ENCODE data around the gene PLEKHG7. TPM values are rescaled to one million over a fixed set of nuclear protein-coding genes. Genes with fewer than 3 reads are reported as not detected.

Gene PLEKHG7
- total and polyA plus RNA-seq, 2 donors from 2014 or later = 0.45 to 1.5 TPM

- no peak overlapping the region for H3K9ac ChIP-seq (ENCODE audit: low read length in 3 of 3)
- H3K9me3 ChIP-seq (ENCODE audit: control insufficient read depth in 2 of 3, insufficient read depth in 1 of 3, low read length in 3 of 3) = no peaks in the 10 kb centered on the region
- no peak for TF ChIP-seq CTCF (IDR thresholded peaks at IDR 0.05; ENCODE audit: borderline replicate concordance, extremely low read depth, insufficient read depth)
- intact Hi-C loops (cut with DNase I) = no loop called here
- no peak for FAIRE-seq
- H3K36me3 ChIP-seq (ENCODE audit: control insufficient read depth in 2 of 3, insufficient read depth in 3 of 3, low read length in 3 of 3) = no peaks in the 10 kb centered on the region
- no peak for DNase-seq
- H3K4me1 ChIP-seq (ENCODE audit: control insufficient read depth in 2 of 3, insufficient read depth in 2 of 3, low read depth in 1 of 3, low read length in 3 of 3) = no peaks in the 10 kb centered on the region
- H3K4me3 ChIP-seq (ENCODE audit: low read length in 3 of 3) = no peak overlapping the region
- no peaks in the 10 kb centered on the region for H3K27me3 ChIP-seq (ENCODE audit: control insufficient read depth, insufficient read depth, low read length)
- H3K27ac ChIP-seq (ENCODE audit: low read depth in 2 of 2, low read length in 2 of 2) = no peak overlapping the region
Measured at GRCh38 chr12:92718483-92718990, 15.7 kb downstream of the PLEKHG7 start.

DNA sequence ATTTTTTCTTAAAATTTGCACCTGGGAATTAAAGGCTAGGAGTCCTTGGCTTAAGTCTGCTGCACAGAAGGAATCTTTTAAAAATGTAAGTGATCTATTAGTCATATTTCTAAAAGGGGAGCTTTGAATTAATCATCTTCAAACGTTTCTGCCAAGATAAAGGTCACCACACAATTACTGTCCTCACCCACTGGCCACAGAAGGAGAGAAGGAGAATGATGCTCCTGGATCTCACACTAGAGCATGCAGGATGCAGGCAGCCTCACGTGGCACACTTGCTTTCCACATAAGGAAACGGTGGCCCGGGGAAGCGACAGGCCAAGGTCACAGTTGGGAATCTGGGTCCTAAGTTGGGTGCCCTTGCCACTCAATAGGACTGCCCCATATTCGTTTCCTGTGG, 16.9 kb downstream of the PLEKHG7 start:
- Histone ChIP-seq H3K9me3 (ENCODE audit: control insufficient read depth in 2 of 3, insufficient read depth in 1 of 3, low read length in 3 of 3) (peaks cover 0 to 4% (median 0%) of the 10 kb centered on the region in 3 donors), H3K27ac (ENCODE audit: low read depth in 2 of 2, low read length in 2 of 2) (no peak overlapping the region), H3K36me3 (ENCODE audit: control insufficient read depth in 2 of 3, insufficient read depth in 3 of 3, low read length in 3 of 3) (no peaks in the 10 kb centered on the region), H3K4me1 (ENCODE audit: control insufficient read depth in 2 of 3, insufficient read depth in 2 of 3, low read depth in 1 of 3, low read length in 3 of 3) (no peaks in the 10 kb centered on the region), H3K4me3 (ENCODE audit: low read length in 3 of 3) (no peak overlapping the region), H3K27me3 (ENCODE audit: control insufficient read depth, insufficient read depth, low read length) (no peaks in the 10 kb centered on the region), H3K9ac (ENCODE audit: low read length in 3 of 3) (no peak overlapping the region)
- DNase-seq (no peak), FAIRE-seq (no peak)
- TF ChIP-seq CTCF (IDR thresholded peaks at IDR 0.05; ENCODE audit: borderline replicate concordance, extremely low read depth, insufficient read depth) = no peak
- intact Hi-C loops (cut with DNase I) = no loop called here

- DNase-seq = no peak
- TF ChIP-seq CTCF (IDR thresholded peaks at IDR 0.05; ENCODE audit: borderline replicate concordance, extremely low read depth, insufficient read depth) = no peak
- H3K9me3 ChIP-seq (ENCODE audit: control insufficient read depth in 2 of 3, insufficient read depth in 1 of 3, low read length in 3 of 3) = peaks cover 0 to 7% (median 0%) of the 10 kb centered on the region in 3 donors
- no peak for FAIRE-seq
- H3K36me3 ChIP-seq (ENCODE audit: control insufficient read depth in 2 of 3, insufficient read depth in 3 of 3, low read length in 3 of 3) = no peaks in the 10 kb centered on the region
- H3K9ac ChIP-seq (ENCODE audit: low read length in 3 of 3) = no peak overlapping the region
- H3K27me3 ChIP-seq (ENCODE audit: control insufficient read depth, insufficient read depth, low read length) = no peaks in the 10 kb centered on the region
- intact Hi-C loops (cut with DNase I) = no loop called here
- no peak overlapping the region for H3K27ac ChIP-seq (ENCODE audit: low read depth in 2 of 2, low read length in 2 of 2)
- no peaks in the 10 kb centered on the region for H3K4me1 ChIP-seq (ENCODE audit: control insufficient read depth in 2 of 3, insufficient read depth in 2 of 3, low read depth in 1 of 3, low read length in 3 of 3)
- no peak overlapping the region for H3K4me3 ChIP-seq (ENCODE audit: low read length in 3 of 3)
Measured at GRCh38 chr12:92721130-92721529, 18.3 kb downstream of the PLEKHG7 start.

DNA sequence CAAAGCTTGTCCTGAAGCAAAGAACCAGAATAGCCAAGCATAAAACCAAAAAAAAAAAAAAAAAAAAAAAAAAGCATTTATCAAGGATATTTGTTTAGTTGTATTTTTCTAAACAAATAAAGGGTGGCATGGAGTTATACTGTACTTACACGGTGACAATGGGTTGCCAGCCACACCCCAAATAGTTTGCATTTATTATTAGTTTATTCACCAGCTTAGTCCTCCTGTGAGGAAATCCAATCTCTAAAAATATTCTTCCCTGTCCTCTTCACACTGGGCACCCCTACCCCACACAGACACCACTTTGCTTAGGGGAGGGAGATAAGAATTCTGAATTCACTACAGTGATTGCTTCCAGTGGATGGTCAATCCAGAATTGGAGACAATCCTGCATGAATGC, 18.9 kb downstream of the PLEKHG7 start:
- Histone ChIP-seq H3K27me3 (ENCODE audit: control insufficient read depth, insufficient read depth, low read length) (no peaks in the 10 kb centered on the region), H3K9me3 (ENCODE audit: control insufficient read depth in 2 of 3, insufficient read depth in 1 of 3, low read length in 3 of 3) (peaks cover 0 to 7% (median 0%) of the 10 kb centered on the region in 3 donors), H3K27ac (ENCODE audit: low read depth in 2 of 2, low read length in 2 of 2) (no peak overlapping the region), H3K4me1 (ENCODE audit: control insufficient read depth in 2 of 3, insufficient read depth in 2 of 3, low read depth in 1 of 3, low read length in 3 of 3) (no peaks in the 10 kb centered on the region), H3K4me3 (ENCODE audit: low read length in 3 of 3) (no peak overlapping the region), H3K36me3 (ENCODE audit: control insufficient read depth in 2 of 3, insufficient read depth in 3 of 3, low read length in 3 of 3) (no peaks in the 10 kb centered on the region), H3K9ac (ENCODE audit: low read length in 3 of 3) (no peak overlapping the region)
- intact Hi-C loops (cut with DNase I) = no loop called here
- DNase-seq (no peak), FAIRE-seq (no peak)
- no peak for TF ChIP-seq CTCF (IDR thresholded peaks at IDR 0.05; ENCODE audit: borderline replicate concordance, extremely low read depth, insufficient read depth)
